ENCODE measurements around the gene INPP5J.

GRCh38 chr22:31120230-31120629 lies 2.5 kb upstream of the INPP5J start:
- TF ChIP-seq, protein P1, sequence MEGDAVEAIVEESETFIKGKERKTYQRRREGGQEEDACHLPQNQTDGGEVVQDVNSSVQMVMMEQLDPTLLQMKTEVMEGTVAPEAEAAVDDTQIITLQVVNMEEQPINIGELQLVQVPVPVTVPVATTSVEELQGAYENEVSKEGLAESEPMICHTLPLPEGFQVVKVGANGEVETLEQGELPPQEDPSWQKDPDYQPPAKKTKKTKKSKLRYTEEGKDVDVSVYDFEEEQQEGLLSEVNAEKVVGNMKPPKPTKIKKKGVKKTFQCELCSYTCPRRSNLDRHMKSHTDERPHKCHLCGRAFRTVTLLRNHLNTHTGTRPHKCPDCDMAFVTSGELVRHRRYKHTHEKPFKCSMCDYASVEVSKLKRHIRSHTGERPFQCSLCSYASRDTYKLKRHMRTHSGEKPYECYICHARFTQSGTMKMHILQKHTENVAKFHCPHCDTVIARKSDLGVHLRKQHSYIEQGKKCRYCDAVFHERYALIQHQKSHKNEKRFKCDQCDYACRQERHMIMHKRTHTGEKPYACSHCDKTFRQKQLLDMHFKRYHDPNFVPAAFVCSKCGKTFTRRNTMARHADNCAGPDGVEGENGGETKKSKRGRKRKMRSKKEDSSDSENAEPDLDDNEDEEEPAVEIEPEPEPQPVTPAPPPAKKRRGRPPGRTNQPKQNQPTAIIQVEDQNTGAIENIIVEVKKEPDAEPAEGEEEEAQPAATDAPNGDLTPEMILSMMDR (IDR thresholded peaks at IDR 0.05) = no peak
- no peak for TF ChIP-seq POLR2A (IDR thresholded peaks at IDR 0.05)

Measured in esophagus squamous epithelium (tissue), 4 donors.